WERI-Rb-1 (cell line): ENCODE data around the gene NCOA6.
A peak's percentile ranks its signal among the peaks of the same experiment; 100 is the strongest.

ENCODE experiments used
- DNase-seq: peaks from one replicate; pipeline ENCODE4 v3.0.0-alpha.2; 2020
- H3K27ac ChIP-seq: fragments of 250-450 bp; sonication (Bioruptor Pico); 2 replicates; pipeline ENCODE4 v1.5.1; 2020; ENCODE audit warnings: mild to moderate bottlenecking, moderate library complexity
- H3K27me3 ChIP-seq: fragments of 250-450 bp; sonication (Bioruptor Pico); 2 replicates; pipeline ENCODE4 v1.5.1; 2021; ENCODE audit warnings: mild to moderate bottlenecking, low read depth, moderate library complexity; ENCODE audit not compliant: insufficient read depth, severe bottlenecking
- H3K36me3 ChIP-seq: fragments of 250-450 bp; sonication (Bioruptor Pico); 2 replicates; pipeline ENCODE4 v1.5.1; 2020; ENCODE audit warnings: mild to moderate bottlenecking, moderate library complexity
- H3K4me3 ChIP-seq: 2 replicates; pipeline ENCODE4 v1.5.1; 2011; ENCODE audit warnings: low read depth, mild to moderate bottlenecking, control low read depth, low read length
- H3K9me3 ChIP-seq: fragments of 250-450 bp; sonication (Bioruptor Pico); 2 replicates; pipeline ENCODE4 v1.5.1; 2021; ENCODE audit warnings: mild to moderate bottlenecking, moderate library complexity; ENCODE audit not compliant: severe bottlenecking
- TF ChIP-seq, protein P1 (sequence below): IDR thresholded peaks from 2 replicates; pipeline ENCODE4 v1.5.1; 2011; ENCODE audit warnings: low read depth, mild to moderate bottlenecking, control low read depth, inconsistent platforms, low read length

Gene NCOA6

DNA sequence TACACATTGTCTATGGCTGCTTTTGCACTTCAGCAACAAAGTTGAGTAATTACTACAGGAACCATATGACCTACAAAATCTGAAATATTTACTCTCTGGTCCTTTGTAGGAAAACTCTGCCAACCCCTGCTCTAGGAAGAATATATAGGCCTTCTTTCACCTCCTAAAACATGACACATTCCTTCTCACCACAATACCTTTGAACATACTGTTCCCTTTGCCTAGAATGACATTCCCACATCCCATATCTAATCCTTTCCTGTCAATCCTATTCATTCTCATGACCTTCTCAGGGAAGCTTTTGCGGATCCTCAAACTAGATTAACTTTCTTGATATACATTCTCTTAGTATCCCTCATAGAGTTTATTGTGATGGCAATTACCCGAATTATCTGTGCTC is 18.0 kb upstream of the NCOA6 start:
- peaks cover 3% of the 10 kb centered on the region for H3K36me3 ChIP-seq
- H3K27me3 ChIP-seq: no peaks in the 10 kb centered on the region
- H3K9me3 ChIP-seq: no peaks in the 10 kb centered on the region
- no peak overlapping the region for H3K4me3 ChIP-seq
- DNase-seq: no peak
- H3K27ac ChIP-seq: no peak overlapping the region
- TF ChIP-seq, protein P1, sequence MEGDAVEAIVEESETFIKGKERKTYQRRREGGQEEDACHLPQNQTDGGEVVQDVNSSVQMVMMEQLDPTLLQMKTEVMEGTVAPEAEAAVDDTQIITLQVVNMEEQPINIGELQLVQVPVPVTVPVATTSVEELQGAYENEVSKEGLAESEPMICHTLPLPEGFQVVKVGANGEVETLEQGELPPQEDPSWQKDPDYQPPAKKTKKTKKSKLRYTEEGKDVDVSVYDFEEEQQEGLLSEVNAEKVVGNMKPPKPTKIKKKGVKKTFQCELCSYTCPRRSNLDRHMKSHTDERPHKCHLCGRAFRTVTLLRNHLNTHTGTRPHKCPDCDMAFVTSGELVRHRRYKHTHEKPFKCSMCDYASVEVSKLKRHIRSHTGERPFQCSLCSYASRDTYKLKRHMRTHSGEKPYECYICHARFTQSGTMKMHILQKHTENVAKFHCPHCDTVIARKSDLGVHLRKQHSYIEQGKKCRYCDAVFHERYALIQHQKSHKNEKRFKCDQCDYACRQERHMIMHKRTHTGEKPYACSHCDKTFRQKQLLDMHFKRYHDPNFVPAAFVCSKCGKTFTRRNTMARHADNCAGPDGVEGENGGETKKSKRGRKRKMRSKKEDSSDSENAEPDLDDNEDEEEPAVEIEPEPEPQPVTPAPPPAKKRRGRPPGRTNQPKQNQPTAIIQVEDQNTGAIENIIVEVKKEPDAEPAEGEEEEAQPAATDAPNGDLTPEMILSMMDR: no peak

GRCh38 chr20:34842143-34842542 is 16.7 kb upstream of the NCOA6 start:
- Histone ChIP-seq H3K27me3 (no peaks in the 10 kb centered on the region), H3K27ac (no peak overlapping the region), H3K4me3 (no peak overlapping the region), H3K36me3 (no peaks in the 10 kb centered on the region), H3K9me3 (no peaks in the 10 kb centered on the region)
- no peak for DNase-seq
- TF ChIP-seq, protein P1: no peak

- Histone ChIP-seq H3K27me3 (no peaks in the 10 kb centered on the region), H3K9me3 (no peaks in the 10 kb centered on the region), H3K27ac (no peak overlapping the region), H3K36me3 (no peaks in the 10 kb centered on the region), H3K4me3 (no peak overlapping the region)
- no peak for DNase-seq
- TF ChIP-seq, protein P1: no peak
These were observed 9.0 kb upstream of the NCOA6 start for GRCh38 chr20:34834459-34834893.

DNA sequence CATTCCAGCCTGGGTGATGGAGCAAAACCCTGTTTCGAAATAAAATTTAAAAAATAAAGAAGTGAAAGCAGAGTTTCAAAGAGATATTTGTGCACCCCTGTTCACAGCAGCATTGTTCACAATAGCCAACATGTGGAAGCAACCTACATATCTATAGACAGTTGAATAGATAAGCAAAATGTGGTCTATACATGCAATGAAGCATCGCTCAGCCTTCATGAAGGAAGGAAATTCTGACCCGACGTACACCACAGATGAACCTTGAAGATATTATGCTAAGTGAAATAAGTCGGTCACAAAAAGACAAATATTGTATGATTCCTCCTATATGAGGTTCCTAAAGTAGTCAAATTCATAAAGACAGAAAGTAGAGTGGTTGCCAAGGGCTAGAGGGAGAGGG is 6.5 kb upstream of the NCOA6 start:
- no peak overlapping the region for H3K27ac ChIP-seq
- DNase-seq: no peak
- no peaks in the 10 kb centered on the region for H3K27me3 ChIP-seq
- TF ChIP-seq, protein P1: no peak
- H3K36me3 ChIP-seq: no peaks in the 10 kb centered on the region
- no peak overlapping the region for H3K4me3 ChIP-seq
- no peaks in the 10 kb centered on the region for H3K9me3 ChIP-seq

DNA sequence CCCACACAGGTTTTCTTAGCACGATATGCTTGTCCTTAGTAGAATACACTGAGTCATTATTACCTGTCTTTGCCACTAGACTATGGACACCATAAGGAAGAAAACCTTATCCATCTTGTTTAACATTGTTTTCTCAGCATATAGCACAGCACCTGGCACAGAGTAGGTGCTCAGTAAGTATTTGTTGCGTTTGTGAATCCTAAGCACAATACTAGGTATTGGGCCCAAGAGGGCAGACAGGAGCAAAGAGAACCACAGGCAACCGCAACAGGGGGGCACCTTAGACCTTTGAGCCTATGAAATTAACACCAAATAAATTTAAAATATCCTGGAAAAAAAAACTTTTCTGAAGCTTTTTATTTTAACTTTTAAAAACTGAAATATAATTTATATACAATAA is 3.7 kb upstream of the NCOA6 start:
- H3K27me3 ChIP-seq: no peaks in the 10 kb centered on the region
- H3K9me3 ChIP-seq: no peaks in the 10 kb centered on the region
- no peaks in the 10 kb centered on the region for H3K36me3 ChIP-seq
- H3K4me3 ChIP-seq: no peak overlapping the region
- no peak overlapping the region for H3K27ac ChIP-seq
- TF ChIP-seq, protein P1: 0 out of 2 replicates have a peak, but pooled peaks have one; percentile 8
- no peak for DNase-seq

GRCh38 chr20:34824806-34825529 is 483 bp downstream of the NCOA6 start:
- Histone ChIP-seq H3K4me3 (peak overlapping the region; percentile 96), H3K36me3 (no peaks in the 10 kb centered on the region; the same call in none of the 2 replicates), H3K9me3 (no peaks in the 10 kb centered on the region), H3K27ac (peak overlapping the region; percentile 84), H3K27me3 (no peaks in the 10 kb centered on the region)
- peak; percentile 75 for DNase-seq
- TF ChIP-seq, protein P1: no peak; the same call in 1 of the 2 replicates
